UCSD-AML1 (cell line): Measurements from ENCODE around the gene PDE3B.
"Not testable (repeated sequence)": the region's sequence is repeated elsewhere in the genome, so short reads cannot be mapped to it uniquely, and the experiment has no call there.

Source experiments
- DNase-seq: peaks from one replicate; lab custom pipeline; 2025; ENCODE audit not compliant: unreplicated experiment; lab: John Stamatoyannopoulos, UW

Gene PDE3B

DNA sequence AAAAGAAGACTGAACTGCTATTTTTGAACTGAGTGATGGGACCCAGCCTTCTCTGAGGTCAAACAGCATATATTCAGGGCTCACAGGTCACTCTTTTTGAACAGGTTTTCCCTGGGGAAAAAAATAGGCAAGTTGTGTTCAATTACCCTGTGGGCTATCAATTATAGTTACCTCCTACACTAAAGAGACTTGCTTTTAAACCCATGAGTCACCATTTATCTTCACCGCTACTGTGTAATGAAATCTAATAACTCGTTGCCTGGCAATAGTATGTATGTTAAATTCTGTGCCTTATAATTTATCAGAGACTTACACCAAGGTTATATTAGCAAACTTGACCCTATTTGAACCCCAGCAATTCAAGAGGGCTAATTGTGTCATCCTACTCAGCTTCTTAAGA lies 149.9 kb downstream of the PDE3B start:
- no peak for DNase-seq

DNA sequence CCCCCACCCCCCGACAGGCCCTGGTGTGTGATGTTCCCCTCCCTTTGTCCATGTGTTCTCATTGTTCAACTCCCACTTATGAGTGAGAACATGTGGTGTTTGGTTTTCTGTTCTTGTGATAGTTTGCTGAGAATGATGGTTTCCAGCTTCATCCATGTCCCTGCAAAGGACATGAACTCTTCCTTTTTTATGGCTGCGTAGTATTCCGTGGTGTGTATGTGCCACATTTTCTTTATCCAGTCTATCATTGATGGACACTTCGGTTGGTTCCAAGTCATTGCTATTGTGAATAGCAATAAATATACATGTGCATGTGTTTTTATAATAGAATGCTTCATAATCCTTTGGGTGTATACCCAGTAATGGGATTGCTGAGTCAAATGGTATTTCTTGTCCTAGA lies 152.4 kb downstream of the PDE3B start:
- DNase-seq = not testable (repeated sequence)

DNA sequence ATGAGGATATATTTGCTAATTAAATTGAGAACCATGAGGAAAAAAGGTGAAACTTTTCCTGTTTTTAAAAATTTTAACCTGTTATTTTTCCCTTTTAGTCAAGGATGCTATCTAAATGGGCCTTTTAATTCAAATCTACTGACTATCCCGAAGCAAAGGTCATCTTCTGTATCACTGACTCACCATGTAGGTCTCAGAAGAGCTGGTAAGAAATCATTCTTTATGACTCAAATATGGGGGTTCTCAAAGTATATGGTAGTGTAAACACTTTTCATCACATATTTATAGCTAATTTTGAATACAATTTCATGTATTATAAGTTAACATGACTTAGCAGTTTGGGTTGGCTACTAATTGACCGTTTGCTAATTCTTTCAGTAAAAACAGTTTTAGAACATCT lies 160.2 kb downstream of the PDE3B start:
- no peak for DNase-seq

DNA sequence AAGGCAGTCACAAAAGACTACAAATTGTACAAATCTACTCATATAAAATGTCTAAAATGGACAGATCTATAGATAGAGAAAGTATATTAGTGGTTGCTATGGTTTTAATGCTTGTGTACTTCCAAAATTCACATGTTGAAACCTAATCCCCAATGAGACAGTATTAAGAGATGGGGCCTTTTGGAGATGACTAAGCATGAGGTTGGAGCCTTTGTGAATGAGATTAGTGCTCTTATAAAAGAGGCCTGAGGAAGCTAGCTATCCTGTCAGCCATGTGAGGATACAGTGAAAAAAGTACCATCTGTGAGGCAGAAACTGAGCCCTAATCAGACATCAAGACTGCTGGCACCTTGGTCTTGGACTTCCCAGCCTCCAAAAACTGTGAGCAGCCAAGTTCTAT lies 165.9 kb downstream of the PDE3B start:
- DNase-seq = no peak

DNA sequence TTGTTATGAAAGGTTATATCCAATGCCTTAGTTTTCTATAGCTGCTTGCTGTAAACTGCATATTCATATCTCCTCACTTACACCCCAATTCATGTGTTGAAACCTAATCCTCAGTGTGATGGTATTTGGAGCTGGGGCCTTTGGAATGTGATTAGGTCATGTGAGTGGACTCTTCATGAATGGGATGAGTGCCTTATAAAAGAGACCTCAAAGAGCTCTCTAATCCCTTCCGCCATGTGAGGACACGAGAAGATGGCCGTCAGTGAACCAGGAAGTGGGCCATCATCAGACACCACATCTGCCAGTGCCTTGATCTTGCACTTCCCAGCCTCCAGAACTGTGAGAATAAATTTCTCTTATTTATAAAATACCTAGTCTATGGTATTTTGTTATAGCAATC lies 169.2 kb downstream of the PDE3B start:
- no peak for DNase-seq

DNA sequence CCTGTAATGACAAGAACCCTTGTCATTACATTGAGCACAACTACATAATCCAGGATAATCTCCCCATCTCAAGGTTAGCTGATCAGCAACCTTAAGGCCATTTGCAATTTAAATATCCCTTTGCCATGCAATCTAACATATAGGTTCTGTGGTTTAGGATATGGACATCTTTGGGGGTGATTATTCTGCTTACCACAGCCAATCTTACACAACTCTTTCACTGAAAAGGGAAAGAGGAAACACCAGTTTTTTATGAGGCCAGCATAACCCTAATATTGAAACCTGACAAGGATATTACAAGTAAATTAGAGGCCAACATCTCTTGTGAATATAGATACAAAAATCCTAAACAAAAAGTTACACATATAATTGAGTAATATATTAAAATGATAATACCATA lies 169.9 kb downstream of the PDE3B start:
- no peak for DNase-seq

DNA sequence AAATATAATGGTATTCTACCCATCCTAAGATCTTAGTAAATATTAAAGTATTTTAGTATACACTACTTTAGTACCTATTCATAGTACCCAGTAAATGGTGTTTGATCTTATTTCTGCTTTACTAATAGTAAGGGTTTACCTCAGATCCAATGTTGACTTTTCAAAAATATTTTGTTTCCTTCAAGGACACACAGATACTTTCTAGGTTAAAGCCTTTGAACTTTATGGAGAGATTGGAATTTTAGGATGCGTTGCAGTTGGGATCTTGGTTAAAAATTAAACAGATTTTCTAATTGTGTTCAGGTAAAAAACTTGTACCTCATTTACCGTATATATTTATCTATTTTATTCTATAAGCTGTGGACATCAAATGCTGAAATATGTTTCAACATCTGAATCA lies 175.2 kb downstream of the PDE3B start:
- DNase-seq = no peak

DNA sequence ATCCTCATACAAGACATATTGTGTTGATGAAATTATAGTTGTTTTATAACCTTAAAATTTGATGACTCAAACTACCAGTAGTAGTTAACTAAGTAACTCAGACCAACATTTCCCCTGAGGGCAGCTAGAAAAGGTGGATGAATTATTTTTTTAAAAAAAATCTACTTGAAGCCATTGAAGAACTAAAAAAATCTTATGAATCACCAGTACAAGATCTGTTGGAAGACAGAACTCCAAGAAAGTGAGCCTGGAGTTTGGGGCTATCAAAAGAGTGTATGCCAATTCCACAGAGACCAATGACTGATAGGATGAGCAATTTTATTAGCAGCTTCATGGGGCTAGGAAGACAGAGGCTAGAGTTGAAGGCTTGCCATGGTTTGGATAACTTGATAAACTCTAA lies 176.0 kb downstream of the PDE3B start:
- no peak for DNase-seq

DNA sequence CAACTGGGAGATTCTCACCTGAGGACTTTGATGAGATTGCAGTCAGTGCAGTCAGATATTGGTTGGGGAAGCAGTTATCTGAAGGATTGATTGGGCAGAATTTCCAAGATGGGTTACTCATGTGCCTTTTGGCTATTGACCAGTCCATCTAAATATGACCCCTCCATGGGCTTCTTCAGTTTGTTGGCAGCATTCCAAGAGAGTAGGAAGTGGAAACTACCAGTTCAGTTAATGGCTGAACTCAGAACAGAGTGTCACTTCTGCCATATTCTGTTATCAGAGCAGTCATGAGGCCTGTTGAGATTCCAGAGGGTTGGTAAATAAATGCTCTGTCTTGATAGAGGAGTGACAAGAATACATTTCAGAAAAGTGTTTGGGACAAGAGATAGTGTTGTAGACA lies 177.4 kb downstream of the PDE3B start:
- DNase-seq = no peak

DNA sequence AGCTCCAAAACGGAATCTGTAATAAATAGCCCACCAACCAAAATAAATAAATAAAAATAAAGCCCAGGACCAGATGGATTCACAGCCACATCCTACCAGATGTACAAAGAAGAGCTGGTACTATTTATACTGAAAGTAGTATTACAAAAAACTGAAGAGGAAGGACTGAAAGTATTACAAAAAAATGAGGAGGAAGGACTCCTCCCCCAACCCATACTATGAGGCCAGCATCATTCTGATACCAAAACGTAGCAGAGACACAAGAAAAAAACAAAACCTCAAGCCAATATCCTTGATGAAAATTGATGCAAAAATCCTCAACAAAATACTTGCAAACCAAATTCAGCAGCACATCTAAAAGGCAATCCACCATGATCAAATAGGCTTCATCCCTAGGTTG lies 183.0 kb downstream of the PDE3B start:
- DNase-seq = no peak

DNA sequence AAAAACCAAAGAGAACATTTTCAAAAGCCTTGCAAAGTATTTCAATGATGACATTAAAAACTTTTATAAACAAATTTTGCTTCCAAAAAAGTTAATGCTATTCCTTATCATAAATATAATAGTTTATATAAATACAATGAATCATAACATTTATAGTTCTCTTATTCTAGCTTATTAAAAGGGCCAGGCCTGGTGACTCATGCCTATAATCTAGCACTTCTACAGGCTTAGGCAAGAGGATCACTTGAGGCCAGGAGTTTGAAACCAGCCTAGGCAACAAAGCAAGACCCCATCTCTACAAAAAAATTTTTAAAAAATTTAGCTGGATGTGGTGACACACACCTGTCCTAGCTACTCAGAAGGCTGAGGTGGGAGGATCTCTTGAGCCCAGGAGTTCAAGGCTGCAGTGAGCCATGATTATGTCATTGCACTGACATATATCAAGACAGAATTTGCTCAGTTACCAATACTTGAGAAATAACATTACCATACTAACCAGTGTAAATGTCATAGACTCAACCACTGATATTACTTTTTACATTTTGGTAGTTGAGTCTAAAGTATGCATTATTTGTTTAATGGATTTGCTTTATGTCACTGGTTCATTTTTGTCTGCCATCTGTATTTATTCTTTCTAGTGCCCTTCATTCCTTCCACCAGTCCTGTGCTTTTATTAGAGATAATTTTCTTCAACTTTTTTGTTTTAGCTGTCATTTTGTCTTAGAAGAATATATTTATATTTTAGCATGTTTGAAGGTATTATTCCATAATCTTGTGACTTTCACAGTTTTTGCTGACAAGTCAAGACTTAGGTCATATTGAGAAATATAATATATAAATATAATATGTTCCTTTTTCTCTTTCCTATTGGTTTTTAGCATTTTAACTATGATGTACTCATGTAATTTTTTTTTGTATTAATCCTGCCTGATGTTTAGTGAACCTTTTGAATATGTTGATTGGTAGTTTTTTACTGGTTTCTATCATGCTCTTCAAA lies 192.2 kb downstream of the PDE3B start:
- no peak for DNase-seq

DNA sequence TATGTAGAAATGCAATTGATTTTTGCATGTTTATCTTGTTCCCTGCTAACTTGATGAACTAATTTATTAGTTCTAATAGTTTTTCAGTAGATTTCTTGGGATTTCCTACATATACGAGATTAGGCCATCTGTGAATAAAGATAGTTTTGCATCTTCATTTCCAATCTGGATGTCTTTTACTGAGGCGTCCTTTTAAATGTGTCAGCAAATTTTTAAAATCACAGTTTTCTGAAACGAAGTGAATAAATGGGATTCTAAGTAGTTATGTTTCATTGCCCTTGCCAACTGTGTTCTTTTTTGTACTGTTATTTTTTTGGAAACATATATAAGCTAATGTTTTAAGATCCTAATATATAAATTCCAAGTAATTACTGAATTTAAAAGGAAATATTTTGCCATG lies 198.4 kb downstream of the PDE3B start:
- no peak for DNase-seq

DNA sequence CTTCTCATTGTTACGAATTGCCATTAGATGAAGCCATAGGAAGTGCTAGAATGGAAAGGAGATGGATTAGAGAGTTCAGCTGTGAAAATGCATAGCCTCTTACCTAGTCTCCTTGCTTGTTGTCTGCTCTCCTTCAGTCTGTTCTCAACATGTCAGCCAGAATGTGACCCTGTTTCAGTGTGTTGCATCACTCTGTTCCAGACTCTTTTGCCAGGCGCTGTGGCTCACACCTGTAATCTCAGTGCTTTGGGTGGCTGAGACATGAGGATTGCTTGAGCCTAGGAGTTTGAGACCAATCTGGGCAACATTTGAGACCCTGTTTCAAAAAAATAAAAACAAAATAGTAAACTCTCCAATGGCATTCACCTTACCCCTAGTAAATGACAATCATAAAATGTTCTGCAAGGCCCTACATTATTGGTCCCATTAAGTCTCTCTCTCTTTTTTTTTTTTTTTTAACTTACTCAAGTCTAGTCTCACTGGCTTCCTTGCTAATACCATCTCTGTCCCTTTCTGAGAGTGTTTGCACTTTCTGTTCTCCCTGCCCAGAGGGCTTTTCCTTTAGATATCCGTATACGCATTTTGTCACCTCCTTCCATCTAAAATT lies 209.1 kb downstream of the PDE3B start:
- no peak for DNase-seq

DNA sequence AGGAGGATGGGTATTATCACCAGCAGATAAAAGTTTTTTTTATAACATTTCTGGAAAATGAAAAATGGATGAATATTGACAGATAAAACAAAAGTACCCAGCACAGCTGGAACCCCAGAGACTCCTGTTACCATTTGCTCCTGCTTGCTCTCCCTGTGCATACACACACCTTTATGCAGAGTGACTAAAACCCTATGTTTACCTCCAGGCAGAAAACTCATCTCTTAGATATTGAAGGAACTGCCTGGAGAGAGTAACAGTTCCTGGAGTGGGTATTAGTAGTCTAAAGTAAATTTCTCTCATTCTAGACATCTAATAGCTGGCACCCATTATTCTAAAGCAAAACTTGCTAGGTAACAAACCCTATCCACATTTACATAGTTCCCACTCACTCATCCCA lies 210.5 kb downstream of the PDE3B start:
- DNase-seq = no peak

DNA sequence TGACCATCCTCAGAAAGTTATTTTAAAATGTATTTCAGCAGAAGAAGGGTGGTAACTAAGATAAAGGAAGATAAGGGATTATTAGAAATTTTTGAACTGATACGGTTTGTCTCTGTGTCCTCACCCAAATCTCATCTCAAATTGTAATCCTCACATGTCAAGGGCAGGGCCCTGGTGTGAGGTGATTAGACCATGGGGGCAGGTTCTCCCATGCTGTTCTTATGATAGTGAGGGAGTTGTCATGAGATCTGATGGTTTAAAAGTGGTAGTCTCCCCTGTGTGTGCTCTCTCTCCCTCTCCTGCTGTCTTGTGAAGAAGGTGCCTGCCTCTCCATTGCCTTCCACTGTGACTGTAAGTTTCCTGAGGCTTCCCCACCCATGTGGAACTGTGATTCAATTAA lies 212.3 kb downstream of the PDE3B start:
- DNase-seq = no peak

DNA sequence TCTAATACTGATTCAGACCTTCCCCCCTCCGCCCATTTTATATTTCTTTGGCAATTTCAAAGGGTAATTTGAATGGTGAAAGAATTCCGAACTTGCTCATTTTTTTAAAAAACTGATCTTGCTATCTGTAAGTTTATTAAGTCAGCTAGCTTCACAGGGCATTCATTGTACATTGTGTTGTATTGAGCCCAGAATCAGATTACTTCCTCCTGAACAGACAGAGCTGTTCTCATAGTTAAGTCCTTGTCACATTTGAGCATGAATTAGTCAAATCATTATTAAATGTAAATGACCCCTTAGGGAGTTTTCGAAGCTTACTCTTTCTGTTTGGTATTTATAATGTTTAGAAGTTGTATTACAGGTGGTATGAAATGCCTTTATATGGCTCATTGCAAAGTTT lies 214.0 kb downstream of the PDE3B start:
- no peak for DNase-seq

DNA sequence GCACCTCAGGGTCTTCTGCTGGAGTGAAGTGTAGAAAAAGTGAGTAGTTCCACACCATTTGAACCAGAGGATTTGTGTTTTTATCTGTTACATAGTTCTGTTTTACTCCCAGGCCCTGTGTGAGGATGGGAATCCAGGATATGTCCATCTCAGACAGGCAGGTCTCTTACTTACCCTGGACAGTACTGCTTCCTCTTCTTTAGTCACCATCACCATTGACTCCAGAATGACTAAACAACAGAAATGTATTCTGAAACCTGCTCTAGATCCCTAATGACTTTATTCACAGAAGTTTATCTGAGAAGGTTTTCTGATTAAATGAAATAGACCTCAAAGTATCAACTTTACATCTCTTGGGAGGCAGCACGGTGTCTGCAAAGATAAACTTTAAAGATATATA lies 214.8 kb downstream of the PDE3B start:
- no peak for DNase-seq

DNA sequence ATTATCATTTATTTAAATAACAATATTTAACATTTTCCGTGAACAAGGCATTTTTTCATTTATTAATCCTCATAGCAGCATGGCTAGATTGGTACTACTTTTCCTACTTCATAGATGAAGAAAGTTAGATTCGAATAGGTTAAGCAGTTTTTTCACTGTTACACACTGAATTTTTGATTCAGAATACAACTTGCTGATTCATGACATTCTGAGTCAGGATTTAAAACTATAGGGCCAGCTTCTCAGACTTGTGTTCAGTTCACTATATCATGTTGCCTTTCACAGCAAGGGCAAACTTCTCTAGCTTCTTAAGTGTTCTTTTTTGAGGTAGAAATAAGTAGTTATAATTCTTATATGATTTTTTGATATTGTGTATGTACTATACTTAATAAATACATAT lies 216.9 kb downstream of the PDE3B start:
- DNase-seq = no peak

DNA sequence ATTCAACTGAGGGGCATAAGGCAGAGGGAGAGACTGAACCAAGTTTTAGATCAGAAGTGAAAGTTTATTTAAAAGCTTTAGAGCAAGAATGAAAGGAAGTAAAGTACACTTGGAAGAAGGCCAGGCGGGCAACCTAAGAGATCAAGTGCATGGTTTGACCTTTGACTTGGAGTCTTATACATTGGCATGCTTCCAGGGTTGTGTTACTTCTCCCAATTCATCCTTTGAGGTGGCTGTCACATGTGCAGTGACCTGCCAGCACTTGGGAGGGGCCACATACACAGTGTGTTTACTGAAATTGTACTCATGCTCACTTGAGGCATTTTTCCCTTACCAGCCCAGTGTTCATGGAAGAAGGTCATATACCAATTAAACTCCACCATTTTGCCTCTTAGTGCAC lies 218.1 kb downstream of the PDE3B start:
- DNase-seq = no peak

DNA sequence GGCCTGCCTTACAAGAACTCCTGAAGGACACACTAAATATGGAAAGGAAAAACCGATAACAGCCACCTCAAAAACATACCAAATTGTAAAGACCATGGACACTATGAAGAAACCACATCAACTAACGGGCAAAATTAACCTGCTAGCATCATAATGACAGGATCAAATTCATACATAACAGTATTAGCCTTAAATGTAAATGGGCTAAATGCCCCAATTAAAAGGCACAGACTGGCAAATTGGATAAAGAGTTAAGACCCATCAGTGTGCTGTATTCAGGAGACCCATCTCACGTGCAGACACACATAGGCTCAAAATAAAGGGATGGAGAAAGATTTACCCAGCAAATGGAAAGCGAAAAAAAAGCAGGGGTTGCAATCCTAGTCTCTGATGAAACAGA lies 220.2 kb downstream of the PDE3B start:
- not testable (repeated sequence) for DNase-seq

DNA sequence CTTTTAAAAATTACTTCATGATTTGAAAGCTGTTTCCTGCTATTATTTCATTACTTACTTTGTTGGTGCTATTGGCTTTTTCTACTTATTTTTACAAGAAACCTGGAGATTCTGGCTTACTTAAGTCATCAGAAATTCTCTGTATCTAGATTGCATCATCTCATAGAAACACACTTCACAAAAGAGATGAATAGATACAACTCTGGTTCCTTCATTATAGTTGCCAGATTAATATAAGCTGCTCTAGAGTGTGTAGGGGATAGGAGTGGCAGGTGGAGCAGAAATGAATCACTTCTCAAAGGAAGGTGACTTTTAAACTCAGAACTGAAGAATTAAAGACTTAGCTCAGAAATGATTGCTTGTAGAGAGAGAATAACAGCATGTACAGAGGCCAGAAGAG lies 228.4 kb downstream of the PDE3B start:
- DNase-seq = no peak

DNA sequence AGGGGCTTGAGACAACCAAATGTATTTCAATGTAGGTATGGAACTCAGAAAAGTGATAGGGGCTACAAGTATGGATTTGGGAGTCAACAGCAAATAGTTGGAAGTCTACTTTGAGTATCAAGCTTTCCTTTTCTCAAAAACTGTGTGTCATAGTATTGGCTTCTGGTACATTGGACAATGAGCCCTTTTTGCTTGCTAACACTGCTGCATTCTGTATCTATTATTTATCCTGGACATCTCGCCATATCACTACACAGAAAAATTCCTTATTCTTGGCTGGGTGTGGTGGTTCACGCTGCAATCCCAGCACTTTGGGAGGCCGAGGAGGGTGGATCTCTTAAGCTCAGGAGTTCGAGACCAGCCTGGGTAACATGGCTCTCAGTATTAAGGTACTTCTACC lies 230.0 kb downstream of the PDE3B start:
- no peak for DNase-seq

DNA sequence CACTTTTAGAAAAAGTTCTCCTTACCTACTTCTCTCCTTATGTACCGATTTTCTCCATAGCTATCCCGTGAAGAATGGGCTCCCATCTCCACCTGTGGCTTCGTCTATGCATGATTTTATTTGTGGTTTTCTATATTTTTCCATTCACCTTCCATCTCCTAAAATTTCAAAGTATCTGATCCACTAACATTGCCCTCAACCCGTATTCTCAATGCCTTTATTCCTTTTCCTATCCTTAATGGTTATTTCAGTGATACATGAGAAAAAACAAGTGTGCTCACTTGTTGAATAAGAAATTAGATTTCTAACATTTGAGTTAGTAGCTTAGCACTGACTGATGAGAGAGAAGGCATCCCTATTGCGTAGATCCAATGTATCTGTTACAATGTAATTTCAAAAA lies 231.6 kb downstream of the PDE3B start:
- DNase-seq = no peak
